GM12892 (cell line): ENCODE results near the gene TPO.

Experiments
- POLR2A ChIP-seq: IDR thresholded peaks from 2 replicates; pipeline ENCODE4 v1.6.1; 2011; ENCODE audit warnings: low read depth, low read length, control low read depth
- POLR2AphosphoS5 ChIP-seq: IDR thresholded peaks from 2 replicates; pipeline ENCODE4 v1.6.1; 2011; ENCODE audit warnings: low read depth, low read length, control low read depth
- TAF1 ChIP-seq: IDR thresholded peaks from 2 replicates; pipeline ENCODE4 v1.6.1; 2011; ENCODE audit warnings: low read depth, mild to moderate bottlenecking, control low read depth, low read length, borderline replicate concordance

DNA sequence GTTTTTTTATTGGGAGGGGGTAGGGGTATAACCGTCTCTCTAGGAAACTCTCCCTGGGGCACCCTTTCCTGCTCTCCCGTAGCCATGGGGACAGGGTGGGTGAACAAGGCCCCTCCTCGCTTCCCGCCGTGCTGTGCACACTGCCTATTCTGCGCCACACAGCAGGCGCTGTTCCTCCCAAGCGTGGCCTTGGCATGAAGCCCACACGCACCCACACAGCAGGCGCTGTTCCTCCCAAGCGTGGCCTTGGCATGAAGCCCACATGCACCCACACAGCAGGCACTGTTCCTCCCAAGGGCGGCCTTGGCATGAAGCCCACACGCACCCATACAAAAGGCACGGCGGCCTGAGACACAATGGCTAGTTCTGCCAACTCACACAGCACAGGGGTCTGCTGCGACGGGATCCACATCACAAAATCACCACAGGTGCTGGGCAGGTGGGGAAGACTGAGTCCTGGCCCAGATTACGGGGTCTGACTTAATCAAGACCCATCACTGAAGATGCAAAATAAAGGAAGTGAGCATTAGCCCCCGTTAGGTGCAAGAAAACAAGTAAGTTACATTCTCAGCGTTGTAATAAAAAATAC lies 46.6 kb upstream of the TPO start:
- TF ChIP-seq POLR2AphosphoS5 (no peak), POLR2A (no peak), TAF1 (no peak)
